ENCODE measurements around the gene MRPS35.
A peak's percentile ranks its signal among the peaks of the same experiment; 100 is the strongest.

MRPS35 gene

GRCh38 chr12:27772328-27773049 lies 61.9 kb downstream of the MRPS35 start:
- no peak for DNase-seq (ENCODE audit: low read depth in 2 of 2)

DNA sequence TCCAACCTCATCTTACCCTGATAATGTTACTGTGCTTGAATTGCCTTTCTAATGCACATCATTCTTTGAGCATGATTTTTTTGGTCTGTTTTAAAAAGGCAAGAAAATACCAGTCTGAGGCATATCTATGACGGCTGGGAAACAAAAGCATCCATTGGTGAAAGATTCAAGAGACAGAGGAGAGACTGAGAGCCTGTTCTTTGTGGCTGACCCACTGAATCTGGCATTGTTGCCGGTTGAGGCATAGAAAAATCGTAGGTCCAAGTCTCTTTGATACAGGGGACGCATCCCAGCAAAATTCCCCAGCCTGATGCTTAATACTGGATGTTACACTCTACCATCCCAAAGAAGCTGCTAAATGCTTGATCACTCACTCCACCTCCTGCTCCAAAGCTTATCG lies 66.5 kb downstream of the MRPS35 start:
- DNase-seq (ENCODE audit: low read depth in 2 of 2), result no peak

GRCh38 chr12:27778206-27778605 lies 67.6 kb downstream of the MRPS35 start:
- no peak for DNase-seq (ENCODE audit: low read depth in 2 of 2)

- DNase-seq (ENCODE audit: low read depth in 2 of 2), result no peak
These were observed 68.8 kb downstream of the MRPS35 start for GRCh38 chr12:27779416-27779919.

- DNase-seq (ENCODE audit: low read depth in 2 of 2), result peak; percentile 41 to 55
These were observed 69.4 kb downstream of the MRPS35 start, which contains the start of the genes KLHL42 and MANSC4 for GRCh38 chr12:27779920-27780611. KLHL42 (plus strand) TSS chr12:27780233; CDS start chr12:27780331, 98 bp downstream. MANSC4 (minus strand) TSS chr12:27780236; CDS start chr12:27771276, 8,960 bp downstream.

GRCh38 chr12:27780612-27781408 lies 70.2 kb downstream of the MRPS35 start:
- DNase-seq (ENCODE audit: low read depth in 2 of 2), result no peak

- DNase-seq (ENCODE audit: low read depth in 2 of 2), result no peak
These were observed 71.0 kb downstream of the MRPS35 start for GRCh38 chr12:27781680-27782079.

DNA sequence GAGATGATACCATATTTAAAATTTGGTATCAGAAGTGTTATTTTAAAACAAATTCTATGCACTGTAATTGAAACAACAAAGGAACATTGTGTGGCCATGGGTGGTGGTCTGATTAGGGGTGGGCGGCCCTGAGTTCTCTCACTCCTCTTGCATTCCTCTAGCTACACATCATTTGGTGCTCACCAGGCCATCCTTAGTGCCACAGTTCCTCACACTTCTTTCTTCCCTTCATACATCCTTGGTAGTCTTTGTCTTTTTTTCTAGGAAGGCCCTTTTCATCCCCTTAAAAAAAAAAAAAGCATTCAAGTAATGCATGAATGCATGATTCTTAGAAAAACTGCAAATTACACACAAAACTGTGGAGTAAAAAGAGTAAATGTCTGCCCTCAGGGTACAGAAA lies 71.8 kb downstream of the MRPS35 start:
- DNase-seq (ENCODE audit: low read depth in 2 of 2), result no peak

GRCh38 chr12:27785882-27786570 lies 75.4 kb downstream of the MRPS35 start:
- DNase-seq (ENCODE audit: low read depth in 2 of 2), result no peak

DNA sequence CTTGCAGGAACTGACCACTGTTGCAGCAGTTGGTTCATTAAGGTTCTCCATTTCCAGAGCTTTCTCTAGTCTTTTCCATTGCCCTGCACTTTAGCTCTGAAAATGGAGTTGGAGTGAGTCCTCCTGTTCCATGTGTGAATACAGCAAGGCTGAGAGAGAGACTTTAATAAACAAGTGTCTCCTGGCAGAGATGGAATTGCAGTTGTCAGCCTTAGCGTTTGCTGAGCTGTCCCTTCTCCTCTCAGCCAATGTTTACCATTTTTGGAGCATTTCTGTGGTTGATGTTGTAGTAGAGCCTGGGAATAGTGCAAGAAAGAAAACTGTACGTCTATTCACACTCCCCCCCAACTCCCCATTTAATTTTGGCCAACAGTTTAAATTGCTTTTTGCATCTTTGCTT lies 76.9 kb downstream of the MRPS35 start:
- no peak for DNase-seq (ENCODE audit: low read depth in 2 of 2)

GRCh38 chr12:27790179-27790578 lies 79.5 kb downstream of the MRPS35 start:
- no peak for DNase-seq (ENCODE audit: low read depth in 2 of 2)

DNA sequence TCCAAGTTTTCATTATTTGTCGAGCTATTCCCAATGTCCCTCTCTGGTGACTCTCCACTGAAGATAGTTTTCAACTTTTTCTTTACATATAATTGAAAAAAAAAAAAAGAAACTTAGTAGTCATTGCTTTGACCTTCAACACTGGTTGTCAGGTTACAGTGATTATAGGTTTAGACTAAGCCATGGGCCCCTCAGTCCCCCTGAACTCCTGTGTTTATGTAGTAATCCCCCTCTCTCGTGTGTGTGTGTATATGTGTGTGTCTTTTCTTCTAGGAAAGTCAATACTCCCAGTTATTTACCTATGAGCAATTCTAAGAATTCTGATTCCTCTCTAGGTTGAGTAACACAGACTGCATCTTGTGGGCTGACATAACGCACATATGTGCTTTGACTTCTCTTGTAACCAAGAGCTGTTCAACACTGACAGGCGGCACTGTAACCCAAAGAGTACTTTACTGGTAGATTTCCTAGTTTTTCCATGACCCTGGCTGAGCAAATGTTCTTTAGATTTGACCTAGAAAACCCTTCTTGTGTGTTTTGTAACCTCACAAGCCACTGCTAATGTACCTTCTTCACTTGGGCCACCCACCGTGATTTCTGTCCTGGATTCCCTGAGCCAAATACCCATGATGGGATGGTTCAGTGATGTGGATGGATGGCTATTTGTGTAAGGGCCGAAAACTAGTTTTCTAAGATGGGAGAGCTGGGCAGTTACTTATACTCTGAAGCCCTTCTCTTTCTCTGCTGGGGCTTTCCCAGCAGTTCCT lies 84.4 kb downstream of the MRPS35 start:
- DNase-seq (ENCODE audit: low read depth in 2 of 2), result no peak

DNA sequence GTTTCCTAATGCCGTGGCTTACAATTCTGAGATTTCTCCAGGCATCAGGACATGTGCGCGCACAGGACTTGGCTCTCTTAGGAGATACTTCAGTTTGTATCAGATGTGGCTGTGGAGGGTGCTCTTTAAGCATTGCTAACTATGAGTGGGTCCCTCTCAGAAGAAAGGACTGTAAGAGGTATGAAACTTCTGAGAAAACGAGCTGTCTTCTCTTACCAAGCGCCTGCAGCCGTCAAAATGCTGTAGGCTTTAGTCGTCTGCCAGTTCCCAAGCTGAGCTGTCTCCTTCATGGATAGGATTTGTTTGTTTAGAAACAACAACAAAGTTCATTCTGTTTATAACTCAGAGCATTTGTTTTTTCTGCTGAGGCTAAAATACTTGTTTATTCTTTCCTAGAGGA lies 85.5 kb downstream of the MRPS35 start:
- DNase-seq (ENCODE audit: low read depth in 2 of 2), result no peak

GRCh38 chr12:27797301-27798025 lies 86.8 kb downstream of the MRPS35 start:
- DNase-seq (ENCODE audit: low read depth in 2 of 2), result no peak

DNA sequence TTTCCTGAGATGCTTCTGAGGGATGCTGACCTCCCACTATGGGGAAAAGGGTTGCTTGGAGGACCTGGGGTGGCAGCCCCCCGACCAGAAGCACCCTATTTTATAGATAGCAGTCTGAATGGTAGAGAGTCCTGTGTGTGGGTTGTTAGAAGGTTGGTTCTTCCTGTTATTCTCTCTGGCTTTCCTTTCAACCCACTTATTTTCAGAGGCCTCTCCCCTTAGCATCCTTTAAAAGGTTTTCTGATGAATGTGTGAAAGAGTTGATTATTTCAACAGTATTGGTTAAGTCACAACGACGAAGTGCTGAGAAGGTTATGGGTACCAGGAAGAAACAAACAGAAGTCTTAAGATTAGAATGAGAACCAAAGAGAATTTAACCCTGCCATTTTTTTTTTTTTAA lies 90.2 kb downstream of the MRPS35 start:
- DNase-seq (ENCODE audit: low read depth in 2 of 2), result no peak

- no peak for DNase-seq (ENCODE audit: low read depth in 2 of 2)
These were observed 91.0 kb downstream of the MRPS35 start for GRCh38 chr12:27801630-27802029.

- no peak for DNase-seq (ENCODE audit: low read depth in 2 of 2)
These were observed 91.9 kb downstream of the MRPS35 start for GRCh38 chr12:27802511-27802910.

DNA sequence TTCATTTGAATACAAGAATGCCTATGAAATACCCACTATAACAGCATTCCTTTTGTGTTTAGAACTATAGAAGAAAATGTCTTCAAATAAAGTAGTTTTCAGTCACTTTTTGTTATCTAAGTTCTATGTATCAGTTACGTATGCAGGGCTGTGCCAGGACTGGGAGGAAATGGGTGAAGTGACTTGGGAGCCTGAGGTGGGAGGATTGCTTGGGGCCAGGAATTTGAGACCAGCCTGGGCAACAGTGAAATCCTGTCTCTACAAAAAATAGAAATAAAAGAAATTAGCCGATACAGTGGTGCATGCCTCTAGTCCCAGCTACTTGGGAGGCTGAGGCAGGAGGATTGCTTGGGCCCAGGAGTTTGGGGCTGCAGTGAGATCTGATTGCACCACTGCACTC lies 92.3 kb downstream of the MRPS35 start:
- DNase-seq (ENCODE audit: low read depth in 2 of 2), result no peak

DNA sequence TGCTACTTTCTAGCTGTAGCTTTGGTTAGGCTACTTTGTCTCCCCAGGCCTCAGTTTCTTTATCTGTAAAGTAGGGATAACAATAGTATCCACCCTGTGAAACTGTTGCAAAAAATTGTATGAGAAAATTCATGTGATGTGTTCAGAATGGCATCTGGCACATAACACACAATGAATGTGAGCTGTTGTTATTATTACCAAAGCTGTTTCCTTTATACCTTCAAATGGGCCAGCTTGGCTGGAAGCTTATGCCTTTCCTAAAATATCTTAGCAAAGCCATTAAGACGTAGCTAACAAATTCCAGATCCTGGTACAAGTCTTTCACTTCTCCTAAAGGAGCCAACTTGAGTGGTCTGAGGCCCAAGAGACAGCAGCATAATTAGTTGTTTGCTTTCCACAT lies 94.6 kb downstream of the MRPS35 start:
- DNase-seq (ENCODE audit: low read depth in 2 of 2), result no peak

Measured in fibroblast of skin of left biceps (primary cell).